LNCAP (cell line): ENCODE measurements around the gene KL.

Experiments
- TF ChIP-seq, protein P1 (sequence below): fragments of 450-650 bp; IDR thresholded peaks from 2 replicates; pipeline ENCODE4 v1.5.1; 2017; ENCODE audit warnings: mild to moderate bottlenecking

KL gene

DNA sequence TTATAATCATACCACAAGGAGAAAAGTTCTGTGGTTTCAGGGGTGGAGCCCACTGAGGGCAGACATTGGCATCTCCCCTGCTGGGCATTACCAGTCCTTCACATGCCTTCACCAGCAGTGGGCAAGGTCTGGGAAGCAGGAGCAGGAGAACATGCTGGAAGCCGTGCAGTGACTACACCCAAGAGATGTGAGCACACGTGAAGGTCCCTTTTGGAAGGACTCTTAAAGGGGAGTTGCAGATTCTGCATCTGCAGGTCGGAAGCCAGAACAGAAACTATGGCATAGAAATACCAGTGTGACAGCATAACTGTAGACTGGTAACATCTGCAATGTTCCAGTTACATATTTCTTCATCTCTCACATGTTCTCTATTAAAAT is 26.9 kb upstream of the KL start:
- TF ChIP-seq, protein P1, sequence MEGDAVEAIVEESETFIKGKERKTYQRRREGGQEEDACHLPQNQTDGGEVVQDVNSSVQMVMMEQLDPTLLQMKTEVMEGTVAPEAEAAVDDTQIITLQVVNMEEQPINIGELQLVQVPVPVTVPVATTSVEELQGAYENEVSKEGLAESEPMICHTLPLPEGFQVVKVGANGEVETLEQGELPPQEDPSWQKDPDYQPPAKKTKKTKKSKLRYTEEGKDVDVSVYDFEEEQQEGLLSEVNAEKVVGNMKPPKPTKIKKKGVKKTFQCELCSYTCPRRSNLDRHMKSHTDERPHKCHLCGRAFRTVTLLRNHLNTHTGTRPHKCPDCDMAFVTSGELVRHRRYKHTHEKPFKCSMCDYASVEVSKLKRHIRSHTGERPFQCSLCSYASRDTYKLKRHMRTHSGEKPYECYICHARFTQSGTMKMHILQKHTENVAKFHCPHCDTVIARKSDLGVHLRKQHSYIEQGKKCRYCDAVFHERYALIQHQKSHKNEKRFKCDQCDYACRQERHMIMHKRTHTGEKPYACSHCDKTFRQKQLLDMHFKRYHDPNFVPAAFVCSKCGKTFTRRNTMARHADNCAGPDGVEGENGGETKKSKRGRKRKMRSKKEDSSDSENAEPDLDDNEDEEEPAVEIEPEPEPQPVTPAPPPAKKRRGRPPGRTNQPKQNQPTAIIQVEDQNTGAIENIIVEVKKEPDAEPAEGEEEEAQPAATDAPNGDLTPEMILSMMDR = no peak

DNA sequence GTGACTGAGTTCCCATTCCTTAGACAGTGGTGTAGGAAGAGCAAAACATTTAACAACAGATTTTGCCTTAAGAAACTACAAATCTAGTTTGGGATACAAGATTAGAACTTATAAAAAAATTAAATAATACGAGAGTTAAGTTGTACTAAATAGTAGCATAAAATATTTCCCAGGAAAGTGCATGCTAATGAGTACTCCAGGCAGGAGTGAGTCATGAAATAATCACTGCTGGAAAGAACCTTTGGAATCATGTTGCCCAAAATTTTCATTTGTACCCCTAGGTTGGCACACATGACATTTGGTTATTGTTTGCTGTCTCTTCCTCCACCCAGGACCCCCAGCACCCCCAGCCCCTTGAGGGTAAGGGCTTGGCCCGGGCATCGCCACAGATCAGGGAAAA is 26.3 kb upstream of the KL start:
- TF ChIP-seq, protein P1 = no peak

DNA sequence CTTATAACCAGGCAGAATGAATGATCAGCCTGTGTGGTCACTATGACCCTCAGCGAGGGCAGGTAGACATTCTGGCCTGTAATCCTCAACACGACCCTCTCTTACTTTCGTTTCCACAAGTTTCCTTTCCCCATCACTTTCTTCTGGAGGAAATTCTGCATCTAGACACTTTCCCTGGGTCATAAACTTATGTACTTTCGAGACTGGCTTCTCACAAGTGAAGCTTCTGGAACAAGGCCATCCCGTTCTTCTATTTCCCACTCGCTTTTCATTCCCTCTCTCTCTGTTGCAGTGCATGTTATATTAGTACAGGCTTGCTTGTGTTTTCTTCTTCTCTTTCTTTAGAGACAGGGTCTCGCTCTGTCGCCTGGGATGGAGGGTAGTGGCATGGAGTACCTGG is 23.1 kb upstream of the KL start:
- TF ChIP-seq, protein P1 = no peak

DNA sequence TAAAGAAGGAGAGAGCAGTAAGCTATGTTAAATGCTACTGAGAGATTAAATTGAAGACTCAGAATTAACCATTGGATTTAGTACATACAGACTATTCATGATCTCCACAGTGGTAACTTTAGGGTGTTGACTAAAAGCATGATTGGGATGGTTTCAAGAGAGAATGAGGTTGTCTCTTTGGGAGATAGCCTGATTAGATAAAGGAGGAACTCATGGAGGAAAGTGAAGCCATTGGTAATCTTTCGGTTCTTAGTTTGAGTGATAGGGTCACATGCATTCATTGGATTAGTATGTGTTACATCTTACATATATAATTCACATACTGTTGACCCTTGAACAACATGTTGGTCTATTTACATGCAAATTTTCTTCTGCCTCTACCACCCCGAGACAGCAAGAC is 18.8 kb upstream of the KL start:
- TF ChIP-seq, protein P1 = no peak

DNA sequence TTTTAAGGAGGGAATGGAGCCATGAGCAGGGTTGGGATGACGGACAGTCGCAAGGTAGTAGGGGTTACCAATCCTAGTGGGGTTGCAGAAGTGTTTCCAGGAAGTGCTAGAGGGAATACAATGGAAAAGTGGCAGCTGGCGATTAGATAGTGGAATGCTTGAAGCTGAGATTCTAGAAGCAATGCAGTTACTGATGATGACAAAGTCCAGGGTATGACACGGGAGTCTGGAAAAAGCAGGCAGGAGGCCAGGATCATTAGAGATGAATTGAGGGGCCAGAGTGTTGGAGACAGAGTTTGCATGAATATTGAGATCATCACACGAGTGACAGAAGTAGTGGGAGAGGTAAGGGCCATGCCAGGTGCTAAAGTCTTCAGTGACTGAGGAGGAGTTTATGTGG is 17.3 kb upstream of the KL start:
- TF ChIP-seq, protein P1 = no peak

DNA sequence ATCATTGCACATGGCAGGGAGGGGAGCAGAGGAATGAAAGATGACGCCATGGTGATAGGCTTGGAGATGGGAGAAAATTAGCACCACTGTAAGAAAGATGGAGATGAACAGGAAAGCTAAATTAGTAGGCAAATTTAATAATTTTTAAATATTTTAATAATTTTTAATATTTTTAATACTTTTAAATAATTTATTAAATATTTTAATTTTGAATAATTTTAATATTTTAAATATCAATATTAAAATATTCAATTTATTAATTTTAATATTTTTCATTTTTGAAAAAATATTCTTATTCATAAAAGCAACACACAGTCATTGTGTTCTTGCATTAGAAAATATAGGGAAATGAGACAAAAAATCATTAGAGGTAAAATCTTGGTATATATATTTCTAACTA is 15.9 kb upstream of the KL start:
- TF ChIP-seq, protein P1 = no peak

DNA sequence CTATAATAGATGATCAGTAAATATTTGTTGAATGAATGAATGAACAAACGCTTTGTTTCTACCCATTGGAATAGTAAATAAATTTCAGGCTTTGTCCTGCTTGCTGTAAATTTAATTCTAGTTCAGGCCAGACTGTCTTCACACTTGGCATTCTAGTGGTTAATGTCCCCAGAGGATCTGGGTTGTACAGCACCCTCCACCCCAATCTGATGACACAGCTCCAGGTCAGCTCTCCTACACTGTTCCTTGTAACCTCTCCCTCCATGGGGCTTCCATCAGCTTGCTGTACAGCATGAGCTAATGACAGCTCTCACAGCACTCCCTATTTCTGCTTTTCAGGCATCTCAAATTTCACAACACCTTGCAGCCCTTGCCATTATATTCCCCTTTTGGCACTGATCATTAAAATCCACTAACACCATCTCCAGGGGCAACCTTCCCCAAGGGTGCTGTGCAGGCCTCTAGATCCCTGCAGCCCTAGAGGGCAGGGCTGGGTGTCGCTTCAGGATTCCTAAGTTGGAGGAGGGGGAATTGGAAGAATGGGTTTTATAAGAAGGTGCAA is 12.7 kb upstream of the KL start:
- TF ChIP-seq, protein P1 = no peak

DNA sequence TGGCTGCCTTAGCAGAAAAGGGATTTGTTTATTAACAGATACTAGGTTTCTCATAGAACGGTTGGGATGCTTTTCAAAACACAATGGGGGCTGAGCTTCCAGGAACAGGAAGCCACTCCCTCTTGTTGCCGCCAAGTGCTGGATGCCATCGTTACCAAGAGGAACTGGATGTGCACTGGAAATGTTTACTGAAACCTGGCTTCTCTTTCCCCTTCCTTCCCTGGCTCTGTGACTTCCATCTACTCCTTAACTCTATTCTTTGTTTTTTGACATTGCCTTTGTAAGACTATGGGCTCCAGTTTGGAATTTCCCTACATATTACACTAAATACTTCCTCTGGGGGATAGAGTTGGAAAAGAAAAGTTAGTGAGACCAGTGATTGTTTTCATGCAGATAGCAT is 11.7 kb upstream of the KL start:
- TF ChIP-seq, protein P1 = no peak
